ENCODE data around the gene KRTAP13-3.

The KRTAP13-3 gene

GRCh38 chr21:30408782-30409494 is 16.8 kb downstream of the KRTAP13-3 start:
- TF ChIP-seq CTCF (IDR thresholded peaks at IDR 0.05; ENCODE audit: borderline replicate concordance, extremely low read depth, low read length, poor library complexity, severe bottlenecking) (peak; percentile 53), EZH2 (IDR thresholded peaks at IDR 0.05; ENCODE audit: borderline replicate concordance, low read depth, low read length, severe bottlenecking) (no peak)
- Histone ChIP-seq H3K9me3 (ENCODE audit: insufficient read depth, low read length, severe bottlenecking) (no peaks in the 10 kb centered on the region), H3K4me2 (ENCODE audit: insufficient read depth, low read length) (no peak overlapping the region), H3K79me2 (ENCODE audit: insufficient read depth, low read length) (no peaks in the 10 kb centered on the region), H3K9ac (ENCODE audit: low read depth, low read length) (no peak overlapping the region), H4K20me1 (ENCODE audit: insufficient read depth, low read length) (no peaks in the 10 kb centered on the region), H2AFZ (ENCODE audit: low read depth, low read length) (no peak overlapping the region), H3K36me3 (ENCODE audit: insufficient read depth, low read length) (no peaks in the 10 kb centered on the region), H3K4me3 (ENCODE audit: low read depth in 1 of 2, low read length in 2 of 2) (no peak overlapping the region), H3K27me3 (ENCODE audit: insufficient read depth, low read length, poor library complexity) (no peaks in the 10 kb centered on the region), H3K4me1 (ENCODE audit: insufficient read depth, low read length) (no peaks in the 10 kb centered on the region), H3K27ac (ENCODE audit: low read length) (no peak overlapping the region)
- ATAC-seq (ENCODE audit: insufficient read depth, low read depth) (peak; percentile 62; the same call in 1 of the 3 replicates), DNase-seq (peak; percentile 13)

GRCh38 chr21:30395731-30396130 is 30.0 kb downstream of the KRTAP13-3 start, which contains the start of gene KRTAP13-1:
Gene KRTAP13-1, plus strand, starts transcription at chr21:30396031. Its CDS starts 56 bp downstream, at chr21:30396087.
- no peak for DNase-seq
- H3K4me2 ChIP-seq (ENCODE audit: insufficient read depth, low read length) = no peak within 1 kb of the TSS
- H4K20me1 ChIP-seq (ENCODE audit: insufficient read depth, low read length) = no peaks in the 10 kb centered on the region
- H3K27me3 ChIP-seq (ENCODE audit: insufficient read depth, low read length, poor library complexity) = no peaks in the 10 kb centered on the region
- no peak for ATAC-seq (ENCODE audit: insufficient read depth, low read depth)
- no peaks in the 10 kb centered on the region for H3K79me2 ChIP-seq (ENCODE audit: insufficient read depth, low read length)
- no peak within 1 kb of the TSS for H3K9ac ChIP-seq (ENCODE audit: low read depth, low read length)
- no peak within 1 kb of the TSS for H3K27ac ChIP-seq (ENCODE audit: low read length)
- no peaks in the 10 kb centered on the region for H3K9me3 ChIP-seq (ENCODE audit: insufficient read depth, low read length, severe bottlenecking)
- no peak within 1 kb of the TSS for H3K4me3 ChIP-seq (ENCODE audit: low read depth in 1 of 2, low read length in 2 of 2)
- H3K36me3 ChIP-seq (ENCODE audit: insufficient read depth, low read length) = no peaks in the 10 kb centered on the region
- H2AFZ ChIP-seq (ENCODE audit: low read depth, low read length) = no peak within 1 kb of the TSS
- TF ChIP-seq EZH2 (IDR thresholded peaks at IDR 0.05; ENCODE audit: borderline replicate concordance, low read depth, low read length, severe bottlenecking) = no peak
- no peak for TF ChIP-seq CTCF (IDR thresholded peaks at IDR 0.05; ENCODE audit: borderline replicate concordance, extremely low read depth, low read length, poor library complexity, severe bottlenecking)
- no peaks in the 10 kb centered on the region for H3K4me1 ChIP-seq (ENCODE audit: insufficient read depth, low read length)

- Histone ChIP-seq H3K4me2 (ENCODE audit: insufficient read depth, low read length) (no peak overlapping the region), H3K79me2 (ENCODE audit: insufficient read depth, low read length) (no peaks in the 10 kb centered on the region), H4K20me1 (ENCODE audit: insufficient read depth, low read length) (no peaks in the 10 kb centered on the region), H3K9ac (ENCODE audit: low read depth, low read length) (no peak overlapping the region), H3K27ac (ENCODE audit: low read length) (no peak overlapping the region), H3K4me1 (ENCODE audit: insufficient read depth, low read length) (no peaks in the 10 kb centered on the region), H3K27me3 (ENCODE audit: insufficient read depth, low read length, poor library complexity) (no peaks in the 10 kb centered on the region), H3K9me3 (ENCODE audit: insufficient read depth, low read length, severe bottlenecking) (no peaks in the 10 kb centered on the region), H2AFZ (ENCODE audit: low read depth, low read length) (no peak overlapping the region), H3K4me3 (ENCODE audit: low read depth in 1 of 2, low read length in 2 of 2) (no peak overlapping the region), H3K36me3 (ENCODE audit: insufficient read depth, low read length) (no peaks in the 10 kb centered on the region)
- ATAC-seq (ENCODE audit: insufficient read depth, low read depth) (no peak), DNase-seq (no peak)
- TF ChIP-seq CTCF (IDR thresholded peaks at IDR 0.05; ENCODE audit: borderline replicate concordance, extremely low read depth, low read length, poor library complexity, severe bottlenecking) (no peak), EZH2 (IDR thresholded peaks at IDR 0.05; ENCODE audit: borderline replicate concordance, low read depth, low read length, severe bottlenecking) (no peak)
Observed at GRCh38 chr21:30391492-30392025, 34.2 kb downstream of the KRTAP13-3 start.

All from DND-41 (cell line).